OCI-LY7 (cell line): Measurements from ENCODE around the gene DHX29. TPM values are rescaled to one million over a fixed set of nuclear protein-coding genes. Genes with fewer than 3 reads are reported as not detected.

Source experiments
- BruUV-seq: library from RNA; stranded (reverse); fragments of 400-500 nt; replicated peaks from 2 replicates; lab custom pipeline; 2021; lab: Mats Ljungman, UMichigan
- CTCF ChIA-PET: fragments of 300-600 bp; sonication (Branson Sonifier 250); formaldehyde crosslinking; loops from one replicate; lab custom pipeline; 2022; ENCODE audit warnings: antibody characterized with exemption; ENCODE audit not compliant: unreplicated experiment; lab: Charles Lee
- POLR2A ChIA-PET: fragments of 300-600 bp; sonication (Branson Sonifier 250); formaldehyde crosslinking; loops from one replicate; lab custom pipeline; 2022; ENCODE audit warnings: antibody characterized with exemption; lab: Charles Lee
- DNase-seq: peaks from one replicate; pipeline ENCODE4 v3.0.0-alpha.2; 2015; ENCODE audit warnings: low spot score
- H2AFZ ChIP-seq: fragments of 200-600 bp; sonication (generic), shearing (Covaris generic); 2 replicates; pipeline ENCODE4 v1.6.1; 2014; ENCODE audit warnings: mild to moderate bottlenecking, antibody characterized with exemption, low read length, moderate library complexity
- H3K27ac ChIP-seq: fragments of 200-600 bp; sonication (generic); 2 replicates; pipeline ENCODE4 v1.5.1; 2014; ENCODE audit warnings: mixed run types, low read depth, mild to moderate bottlenecking, moderate library complexity, low read length, inconsistent platforms; ENCODE audit not compliant: poor library complexity, severe bottlenecking
- H3K36me3 ChIP-seq: fragments of 200-600 bp; sonication (generic); 2 replicates; pipeline ENCODE4 v1.6.1; 2014; ENCODE audit warnings: mild to moderate bottlenecking, antibody characterized with exemption, low read length, moderate library complexity, mixed read lengths; ENCODE audit not compliant: insufficient read depth
- H3K4me1 ChIP-seq: fragments of 200-600 bp; sonication (generic); 2 replicates; pipeline ENCODE4 v1.5.1; 2014; ENCODE audit warnings: mild to moderate bottlenecking, low read length; ENCODE audit not compliant: insufficient read depth, poor library complexity, severe bottlenecking
- H3K4me2 ChIP-seq: fragments of 200-600 bp; sonication (generic); 2 replicates; pipeline ENCODE4 v1.6.1; 2014; ENCODE audit warnings: mild to moderate bottlenecking, low read length
- H3K4me3 ChIP-seq: fragments of 200-600 bp; sonication (generic); 2 replicates; pipeline ENCODE4 v1.5.1; 2014; ENCODE audit warnings: mild to moderate bottlenecking, low read depth, low read length; ENCODE audit not compliant: poor library complexity, severe bottlenecking
- H3K79me2 ChIP-seq: fragments of 200-600 bp; sonication (generic); 2 replicates; pipeline ENCODE4 v1.6.1; 2016; ENCODE audit warnings: low read depth, mild to moderate bottlenecking, low read length, moderate library complexity, mixed read lengths; ENCODE audit not compliant: insufficient read depth
- H3K9me2 ChIP-seq: fragments of 200-600 bp; sonication (generic); 2 replicates; pipeline ENCODE4 v1.6.1; 2016; ENCODE audit warnings: mild to moderate bottlenecking, low read length, mixed read lengths; ENCODE audit not compliant: insufficient read depth
- H3K9me3 ChIP-seq: fragments of 200-600 bp; sonication (generic); 2 replicates; pipeline ENCODE4 v1.6.1; 2014; ENCODE audit warnings: mild to moderate bottlenecking, mixed run types, low read length, mixed read lengths
- H4K20me1 ChIP-seq: fragments of 200-600 bp; sonication (generic); 2 replicates; pipeline ENCODE4 v1.6.1; 2014; ENCODE audit warnings: mild to moderate bottlenecking, antibody characterized with exemption, low read length, moderate library complexity, mixed read lengths; ENCODE audit not compliant: insufficient read depth
- EZH2phosphoT487 ChIP-seq: fragments of 200-600 bp; sonication (generic); IDR thresholded peaks from 2 replicates; pipeline ENCODE4 v1.6.1; 2018; ENCODE audit warnings: low read depth, borderline replicate concordance, mild to moderate bottlenecking, mixed run types, antibody characterized with exemption, low read length, moderate library complexity, mixed read lengths
- intact Hi-C: fragments of 100-400 bp; cut with micrococcal nuclease; formaldehyde crosslinking; loops from one replicate; pipeline ENCODE4 v1.10.0; 2022; ENCODE audit not compliant: unreplicated experiment
- total RNA-seq, 2 experiments: library from RNA; depleted of rRNA in 1 of 2; stranded (reverse); fragments of >200 nt in 1 of 2; shearing (Covaris generic) in 1 of 2; gene quantifications; 2 replicates each; pipeline ENCODE4 v1.2.3, GENCODE V29; 2014 to 2022
- TF ChIP-seq, protein P1 (sequence below): fragments of 200-600 bp; sonication (generic); conservative IDR thresholded peaks from 2 replicates; pipeline ENCODE4 v1.5.1; 2014; ENCODE audit warnings: mild to moderate bottlenecking, antibody characterized with exemption, low read length, moderate library complexity, mixed read lengths

Gene DHX29
- total RNA-seq, 2 experiments from 2014 or later = 12.7 to 19.9 TPM

- no peak overlapping the region for H3K4me3 ChIP-seq
- ChIA-PET CTCF (no interaction called here), POLR2A (interaction anchor here (0.7 kb wide), 1 partner anchor 1565 kb away, joined by 4 read pairs; no protein-coding TSS in a partner anchor)
- no peaks in the 10 kb centered on the region for H3K9me3 ChIP-seq
- intact Hi-C loops = no loop called here
- no peaks in the 10 kb centered on the region for H4K20me1 ChIP-seq
- no peaks in the 10 kb centered on the region for H3K4me1 ChIP-seq
- no peak for DNase-seq
- no peak for TF ChIP-seq EZH2phosphoT487
- TF ChIP-seq, protein P1, sequence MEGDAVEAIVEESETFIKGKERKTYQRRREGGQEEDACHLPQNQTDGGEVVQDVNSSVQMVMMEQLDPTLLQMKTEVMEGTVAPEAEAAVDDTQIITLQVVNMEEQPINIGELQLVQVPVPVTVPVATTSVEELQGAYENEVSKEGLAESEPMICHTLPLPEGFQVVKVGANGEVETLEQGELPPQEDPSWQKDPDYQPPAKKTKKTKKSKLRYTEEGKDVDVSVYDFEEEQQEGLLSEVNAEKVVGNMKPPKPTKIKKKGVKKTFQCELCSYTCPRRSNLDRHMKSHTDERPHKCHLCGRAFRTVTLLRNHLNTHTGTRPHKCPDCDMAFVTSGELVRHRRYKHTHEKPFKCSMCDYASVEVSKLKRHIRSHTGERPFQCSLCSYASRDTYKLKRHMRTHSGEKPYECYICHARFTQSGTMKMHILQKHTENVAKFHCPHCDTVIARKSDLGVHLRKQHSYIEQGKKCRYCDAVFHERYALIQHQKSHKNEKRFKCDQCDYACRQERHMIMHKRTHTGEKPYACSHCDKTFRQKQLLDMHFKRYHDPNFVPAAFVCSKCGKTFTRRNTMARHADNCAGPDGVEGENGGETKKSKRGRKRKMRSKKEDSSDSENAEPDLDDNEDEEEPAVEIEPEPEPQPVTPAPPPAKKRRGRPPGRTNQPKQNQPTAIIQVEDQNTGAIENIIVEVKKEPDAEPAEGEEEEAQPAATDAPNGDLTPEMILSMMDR = no peak
- H3K79me2 ChIP-seq = no peaks in the 10 kb centered on the region
- BruUV-seq = no TSS peak
- H2AFZ ChIP-seq = no peak overlapping the region
- no peaks in the 10 kb centered on the region for H3K9me2 ChIP-seq
- no peak overlapping the region for H3K27ac ChIP-seq
- H3K4me2 ChIP-seq = no peak overlapping the region
- H3K36me3 ChIP-seq = peaks cover 94% of the 10 kb centered on the region
Observed at GRCh38 chr5:55276771-55277170, 30.7 kb downstream of the DHX29 start.

DNA sequence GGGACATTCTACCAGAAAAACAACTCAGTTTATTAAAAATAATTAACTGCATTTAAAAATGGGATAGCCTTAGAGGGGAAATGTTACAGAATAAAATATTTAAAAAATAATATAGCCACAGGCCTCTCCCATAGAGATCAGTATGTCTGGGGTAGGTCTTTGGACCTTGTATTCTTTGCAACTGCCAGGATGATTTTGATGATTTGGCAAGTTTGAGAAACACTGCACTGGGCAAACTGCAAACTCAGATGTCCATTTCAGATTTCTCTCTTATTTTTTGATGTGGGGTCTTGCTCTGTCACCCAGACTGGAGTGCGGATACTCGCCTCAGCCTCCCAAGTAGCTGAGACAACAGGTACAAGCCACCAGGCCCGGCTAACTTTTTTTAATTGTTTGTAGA is 49.2 kb downstream of the DHX29 start:
- Histone ChIP-seq H3K4me1 (no peaks in the 10 kb centered on the region), H3K9me2 (no peaks in the 10 kb centered on the region), H3K36me3 (peaks cover 78% of the 10 kb centered on the region), H4K20me1 (no peaks in the 10 kb centered on the region), H3K27ac (no peak overlapping the region), H3K4me2 (no peak overlapping the region), H2AFZ (no peak overlapping the region), H3K79me2 (no peaks in the 10 kb centered on the region), H3K4me3 (no peak overlapping the region), H3K9me3 (no peaks in the 10 kb centered on the region)
- no peak for DNase-seq
- no peak for TF ChIP-seq EZH2phosphoT487
- TF ChIP-seq, protein P1 = no peak
- POLR2A ChIA-PET = interaction anchor here (0.6 to 1.3 kb wide), 3 partner anchors 9 to 119 kb away, joined by 3 to 5 read pairs (median 3); partner anchors contain the start of gene DHX29
- intact Hi-C loops = no loop called here
- CTCF ChIA-PET = no interaction called here
- BruUV-seq = no TSS peak

GRCh38 chr5:55254802-55255201 is 52.7 kb downstream of the DHX29 start:
- Histone ChIP-seq H3K36me3 (peaks cover 48% of the 10 kb centered on the region), H3K4me2 (no peak overlapping the region), H3K9me2 (no peaks in the 10 kb centered on the region), H3K9me3 (no peaks in the 10 kb centered on the region), H3K79me2 (no peaks in the 10 kb centered on the region), H2AFZ (no peak overlapping the region), H4K20me1 (no peaks in the 10 kb centered on the region), H3K4me3 (no peak overlapping the region), H3K4me1 (no peaks in the 10 kb centered on the region), H3K27ac (no peak overlapping the region)
- no peak for TF ChIP-seq EZH2phosphoT487
- TF ChIP-seq, protein P1 = no peak
- no peak for DNase-seq
- no TSS peak for BruUV-seq
- intact Hi-C loops = no loop called here
- ChIA-PET CTCF (no interaction called here), POLR2A (no interaction called here)
